Measurements from ENCODE around the gene COL5A1. TPM values are rescaled to one million over a fixed set of nuclear protein-coding genes. Genes with fewer than 3 reads are reported as not detected.

Gene COL5A1
- polyA plus RNA-seq, 3 donors from 2014 or later: not detected

DNA sequence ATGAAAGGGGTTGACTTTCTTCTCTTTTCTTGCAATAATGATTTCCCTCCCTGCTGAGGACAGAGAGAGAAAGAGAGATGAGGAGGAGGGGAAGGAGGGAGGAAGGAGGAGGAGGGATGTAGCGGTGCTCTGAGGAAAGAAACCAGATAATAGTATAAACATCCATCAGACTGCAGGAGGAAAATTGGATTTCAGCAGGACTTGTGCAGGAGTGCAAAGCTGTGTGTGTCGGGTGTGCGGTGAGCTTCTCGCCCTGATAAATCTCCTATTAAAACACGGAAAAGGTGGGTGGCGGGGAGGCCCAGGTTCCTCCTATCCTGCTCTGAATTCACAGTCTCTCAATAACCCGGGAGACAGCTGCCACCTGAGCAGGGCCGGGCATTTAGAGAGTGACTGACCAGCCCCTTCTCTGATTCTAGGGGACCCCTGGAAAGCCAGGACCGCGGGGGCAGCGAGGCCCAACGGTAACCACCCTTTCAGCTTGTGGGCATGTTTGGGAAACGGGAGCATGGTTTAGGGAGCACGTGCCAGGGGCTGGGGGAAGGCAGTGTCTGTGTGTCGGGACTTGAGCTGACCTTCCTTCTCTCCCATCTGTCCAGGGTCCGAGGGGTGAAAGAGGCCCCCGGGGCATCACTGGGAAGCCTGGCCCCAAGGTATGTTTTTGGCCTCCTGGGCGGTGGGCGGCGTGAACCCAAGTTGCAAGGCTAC lies 153.2 kb downstream of the COL5A1 start:
- Mint-ChIP-seq H3K36me3 (no peaks in the 10 kb centered on the region), H3K4me1 (no peaks in the 10 kb centered on the region), H3K27ac (no peak overlapping the region), H3K4me3 (no peak overlapping the region), H3K9me3 (no peaks in the 10 kb centered on the region), H3K27me3 (ENCODE audit: low read depth in 3 of 3) (peaks cover 2 to 6% (median 4%) of the 10 kb centered on the region in 3 donors)
- no peak for DNase-seq

DNA sequence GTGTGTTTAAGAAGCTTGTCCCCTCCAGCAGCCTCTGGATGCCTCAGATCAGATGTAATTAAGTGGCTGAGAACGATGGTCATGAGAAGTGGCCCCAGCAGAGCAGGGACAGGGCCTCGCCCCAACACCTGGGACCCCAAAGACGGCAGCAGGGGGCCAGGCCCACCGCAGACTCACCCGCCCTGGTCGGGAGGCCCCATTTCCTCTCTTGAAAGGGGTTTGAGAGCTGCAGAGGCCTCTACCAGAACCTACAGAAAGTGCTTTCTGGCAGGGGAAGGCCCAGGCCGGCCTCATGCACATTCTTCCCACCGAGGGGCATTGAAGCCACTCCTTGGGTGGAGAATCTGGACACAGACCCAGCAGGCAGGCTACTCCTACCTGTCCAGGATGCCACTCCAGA lies 153.8 kb downstream of the COL5A1 start:
- Mint-ChIP-seq H3K9me3 (no peaks in the 10 kb centered on the region), H3K36me3 (no peaks in the 10 kb centered on the region), H3K4me1 (no peaks in the 10 kb centered on the region), H3K27me3 (ENCODE audit: low read depth in 3 of 3) (peaks cover 2 to 6% (median 4%) of the 10 kb centered on the region in 3 donors), H3K4me3 (no peak overlapping the region), H3K27ac (no peak overlapping the region)
- DNase-seq: no peak

DNA sequence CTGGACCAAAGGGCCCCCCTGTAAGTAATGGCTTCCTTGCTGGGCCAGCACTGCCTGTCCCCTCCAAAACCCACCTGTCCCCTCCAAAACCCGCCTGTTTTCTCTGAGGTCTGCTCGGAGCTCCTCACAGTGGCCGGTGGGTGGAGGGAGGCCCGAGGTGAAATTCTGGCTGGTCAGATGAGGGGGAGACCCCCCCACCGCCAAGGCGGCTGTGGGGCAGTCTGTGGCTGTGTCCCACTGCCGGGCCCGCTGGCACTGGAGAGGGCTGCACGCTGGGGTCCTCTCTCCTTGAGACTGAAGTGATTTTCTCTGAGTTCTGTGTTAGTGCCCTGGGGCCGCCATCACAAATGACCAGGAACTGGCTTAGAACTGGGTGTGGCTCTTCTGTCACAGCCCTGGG lies 155.3 kb downstream of the COL5A1 start:
- DNase-seq: no peak
- H3K4me1 Mint-ChIP-seq: no peaks in the 10 kb centered on the region
- no peak overlapping the region for H3K4me3 Mint-ChIP-seq
- no peaks in the 10 kb centered on the region for H3K9me3 Mint-ChIP-seq
- H3K27me3 Mint-ChIP-seq (ENCODE audit: low read depth in 3 of 3): peaks cover 0 to 4% (median 4%) of the 10 kb centered on the region in 3 donors
- no peak overlapping the region for H3K27ac Mint-ChIP-seq
- no peaks in the 10 kb centered on the region for H3K36me3 Mint-ChIP-seq

DNA sequence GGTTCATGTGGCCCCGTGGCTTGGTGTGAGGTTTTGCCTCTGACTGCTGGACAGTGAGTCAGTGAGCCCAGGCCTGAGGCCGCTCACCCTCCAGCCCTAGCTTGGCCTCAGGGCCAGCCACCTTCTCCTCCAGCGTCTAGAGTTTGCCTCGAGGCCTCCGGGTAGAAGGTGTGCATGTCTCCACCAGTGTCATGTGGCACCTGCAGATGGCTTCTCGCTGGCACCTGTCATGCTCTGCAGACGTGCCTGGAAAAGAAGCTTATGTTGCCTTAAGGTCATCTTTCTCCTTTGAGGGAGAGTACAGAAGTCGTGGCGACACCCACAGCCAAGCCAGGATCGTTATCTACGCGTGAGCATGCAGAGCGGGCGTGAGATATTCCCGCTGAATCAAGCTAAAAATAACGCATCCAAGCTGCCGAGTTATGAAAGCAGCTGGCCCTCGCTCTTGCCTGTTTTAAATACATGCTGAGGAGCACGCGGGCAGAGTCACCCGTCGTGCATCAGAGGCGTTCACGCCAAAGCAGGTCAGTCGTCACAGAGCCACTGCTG lies 159.3 kb downstream of the COL5A1 start:
- no peaks in the 10 kb centered on the region for H3K36me3 Mint-ChIP-seq
- no peak for DNase-seq
- no peaks in the 10 kb centered on the region for H3K4me1 Mint-ChIP-seq
- H3K9me3 Mint-ChIP-seq: no peaks in the 10 kb centered on the region
- H3K27ac Mint-ChIP-seq: no peak overlapping the region
- no peak overlapping the region for H3K4me3 Mint-ChIP-seq
- peaks cover 0 to 4% (median 0%) of the 10 kb centered on the region in 3 donors for H3K27me3 Mint-ChIP-seq (ENCODE audit: low read depth in 3 of 3)

DNA sequence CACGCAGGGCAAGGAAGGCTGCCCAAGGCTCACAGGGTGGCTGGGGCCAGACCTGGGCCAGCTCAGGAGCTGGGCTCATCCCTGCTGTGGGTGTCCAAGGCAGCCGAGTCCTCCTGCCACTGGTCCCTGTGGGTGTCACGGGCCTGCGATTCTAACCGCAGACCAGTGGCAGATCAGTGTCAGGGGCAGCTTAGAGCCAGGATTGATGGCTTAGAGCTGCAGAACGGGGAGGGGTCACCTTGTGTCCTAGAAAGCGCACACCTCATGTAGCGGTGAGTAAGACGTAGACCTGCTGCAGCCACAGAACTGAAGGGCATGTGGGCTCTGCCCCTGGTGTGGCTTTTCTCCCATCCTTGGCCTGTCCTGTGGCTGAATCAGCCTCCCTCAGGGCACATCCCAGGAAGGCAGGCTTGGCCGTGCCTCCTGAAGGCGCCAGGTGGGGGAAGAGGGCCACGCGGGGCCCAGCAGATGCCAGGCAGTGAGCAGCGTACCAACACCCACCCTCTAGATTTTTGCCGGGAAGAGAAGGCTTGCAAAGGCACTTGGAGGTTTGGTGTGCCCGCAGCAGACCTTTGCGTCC lies 160.7 kb downstream of the COL5A1 start:
- no peak for DNase-seq
- no peaks in the 10 kb centered on the region for H3K9me3 Mint-ChIP-seq
- H3K27me3 Mint-ChIP-seq (ENCODE audit: low read depth in 3 of 3): peaks cover 0 to 3% (median 0%) of the 10 kb centered on the region in 3 donors
- H3K4me3 Mint-ChIP-seq: no peak overlapping the region
- H3K27ac Mint-ChIP-seq: no peak overlapping the region
- no peaks in the 10 kb centered on the region for H3K36me3 Mint-ChIP-seq
- H3K4me1 Mint-ChIP-seq: no peaks in the 10 kb centered on the region

DNA sequence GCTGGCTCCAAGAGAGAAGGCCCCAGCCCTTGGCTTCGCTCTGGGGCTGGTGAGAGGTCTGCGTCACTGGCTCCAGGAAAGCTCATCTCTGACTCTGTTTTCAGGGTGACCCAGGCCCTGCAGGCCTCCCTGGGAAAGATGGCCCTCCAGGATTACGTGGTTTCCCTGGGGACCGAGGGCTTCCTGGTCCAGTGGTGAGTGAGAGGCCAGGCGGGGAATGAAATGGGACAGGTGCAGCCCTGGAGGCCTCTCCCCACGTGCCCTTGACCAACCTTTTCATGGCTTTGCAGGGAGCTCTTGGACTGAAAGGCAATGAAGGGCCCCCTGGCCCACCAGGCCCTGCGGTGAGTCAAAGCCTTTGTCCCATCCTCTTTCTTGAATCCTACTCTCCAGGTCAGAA lies 163.3 kb downstream of the COL5A1 start:
- no peak for DNase-seq
- no peaks in the 10 kb centered on the region for H3K4me1 Mint-ChIP-seq
- no peaks in the 10 kb centered on the region for H3K9me3 Mint-ChIP-seq
- no peaks in the 10 kb centered on the region for H3K27me3 Mint-ChIP-seq (ENCODE audit: low read depth in 3 of 3)
- no peak overlapping the region for H3K27ac Mint-ChIP-seq
- H3K36me3 Mint-ChIP-seq: no peaks in the 10 kb centered on the region
- H3K4me3 Mint-ChIP-seq: no peak overlapping the region

GRCh38 chr9:134807716-134808446 lies 166.3 kb downstream of the COL5A1 start:
- H3K4me3 Mint-ChIP-seq: no peak overlapping the region
- H3K27me3 Mint-ChIP-seq (ENCODE audit: low read depth in 3 of 3): peaks cover 0 to 2% (median 0%) of the 10 kb centered on the region in 3 donors
- H3K27ac Mint-ChIP-seq: no peak overlapping the region
- no peaks in the 10 kb centered on the region for H3K36me3 Mint-ChIP-seq
- no peak for DNase-seq
- no peaks in the 10 kb centered on the region for H3K9me3 Mint-ChIP-seq
- H3K4me1 Mint-ChIP-seq: no peaks in the 10 kb centered on the region

- Mint-ChIP-seq H3K27ac (no peak overlapping the region), H3K4me1 (no peaks in the 10 kb centered on the region), H3K27me3 (ENCODE audit: low read depth in 3 of 3) (peaks cover 0 to 2% (median 0%) of the 10 kb centered on the region in 3 donors)
These were observed 166.8 kb downstream of the COL5A1 start for GRCh38 chr9:134808447-134808792.

GRCh38 chr9:134809292-134809691 lies 167.7 kb downstream of the COL5A1 start:
- H3K9me3 Mint-ChIP-seq: no peaks in the 10 kb centered on the region
- H3K4me1 Mint-ChIP-seq: no peaks in the 10 kb centered on the region
- H3K27ac Mint-ChIP-seq: no peak overlapping the region
- H3K36me3 Mint-ChIP-seq: no peaks in the 10 kb centered on the region
- peaks cover 0 to 2% (median 0%) of the 10 kb centered on the region in 3 donors for H3K27me3 Mint-ChIP-seq (ENCODE audit: low read depth in 3 of 3)
- DNase-seq: no peak
- H3K4me3 Mint-ChIP-seq: no peak overlapping the region

More at GRCh38 chr9:134808447-134808792, 166.8 kb downstream of the COL5A1 start:
- Mint-ChIP-seq H3K4me3 (no peak overlapping the region), H3K9me3 (no peaks in the 10 kb centered on the region), H3K36me3 (no peaks in the 10 kb centered on the region)
- DNase-seq: no peak

GRCh38 chr9:134809826-134810225 lies 168.2 kb downstream of the COL5A1 start:
- DNase-seq: no peak
- H3K27ac Mint-ChIP-seq: no peak overlapping the region
- no peaks in the 10 kb centered on the region for H3K36me3 Mint-ChIP-seq
- H3K4me3 Mint-ChIP-seq: no peak overlapping the region
- H3K27me3 Mint-ChIP-seq (ENCODE audit: low read depth in 3 of 3): peaks cover 0 to 2% (median 0%) of the 10 kb centered on the region in 3 donors
- no peaks in the 10 kb centered on the region for H3K9me3 Mint-ChIP-seq
- H3K4me1 Mint-ChIP-seq: no peaks in the 10 kb centered on the region

DNA sequence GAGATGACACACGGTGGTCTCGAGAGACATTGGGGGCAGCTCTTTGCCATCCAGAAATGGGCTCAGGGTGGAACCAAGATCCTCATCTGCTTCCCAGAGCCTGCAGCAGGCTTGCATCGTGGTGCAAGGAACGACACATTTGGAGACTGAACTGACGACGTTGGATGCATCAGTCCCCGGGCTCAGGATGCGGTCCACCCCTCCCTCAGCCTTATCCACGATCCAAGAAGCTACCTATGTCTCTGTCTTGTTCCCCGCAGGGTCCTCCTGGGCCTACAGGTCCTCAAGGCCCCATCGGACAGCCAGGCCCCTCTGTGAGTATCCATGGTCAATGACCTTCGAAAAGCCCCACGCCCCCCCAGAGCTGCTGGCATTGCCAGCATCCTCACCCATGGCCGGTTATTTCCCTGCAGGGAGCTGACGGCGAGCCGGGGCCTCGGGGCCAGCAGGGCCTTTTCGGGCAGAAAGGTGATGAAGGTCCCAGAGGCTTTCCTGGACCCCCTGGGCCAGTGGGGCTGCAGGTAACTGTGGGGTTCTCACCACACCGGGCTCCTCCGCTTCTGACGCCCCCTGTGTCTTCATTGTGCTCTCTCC lies 169.6 kb downstream of the COL5A1 start:
- Mint-ChIP-seq H3K4me1 (no peaks in the 10 kb centered on the region), H3K27me3 (ENCODE audit: low read depth in 3 of 3) (peaks cover 0 to 2% (median 0%) of the 10 kb centered on the region in 3 donors), H3K36me3 (no peaks in the 10 kb centered on the region), H3K9me3 (no peaks in the 10 kb centered on the region), H3K27ac (no peak overlapping the region), H3K4me3 (no peak overlapping the region)
- no peak for DNase-seq

DNA sequence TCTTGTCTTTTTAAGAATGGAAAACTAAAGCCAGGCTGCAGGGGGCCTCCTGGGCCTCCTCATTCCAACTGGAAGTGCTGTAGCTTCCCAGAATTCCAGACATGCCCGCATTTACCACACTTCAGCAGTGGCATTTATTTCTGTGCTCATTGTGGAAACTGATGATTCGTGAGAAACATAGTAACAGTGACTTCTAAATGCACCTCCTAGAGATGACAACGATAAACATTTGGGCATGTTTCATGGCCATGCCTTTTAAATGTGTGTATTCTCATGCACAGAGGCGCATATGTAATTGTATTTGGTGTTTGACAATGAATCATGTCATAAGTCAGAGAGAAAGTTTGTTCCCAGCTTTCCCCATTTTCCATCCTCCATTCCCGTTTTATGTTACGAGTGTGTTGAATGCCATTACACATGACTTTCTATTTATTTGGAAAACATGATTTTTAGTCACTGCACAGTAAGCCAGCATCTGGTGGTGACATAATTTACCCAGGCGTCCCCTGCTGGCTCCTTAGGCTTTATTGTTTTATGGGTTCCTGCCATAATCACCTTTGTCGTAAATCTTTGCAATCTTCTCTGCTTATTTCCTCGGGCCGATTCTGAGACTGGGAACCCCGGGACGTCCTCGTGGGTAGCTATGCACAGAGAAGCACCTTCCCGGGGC lies 170.2 kb downstream of the COL5A1 start:
- H3K27ac Mint-ChIP-seq: no peak overlapping the region

DNA sequence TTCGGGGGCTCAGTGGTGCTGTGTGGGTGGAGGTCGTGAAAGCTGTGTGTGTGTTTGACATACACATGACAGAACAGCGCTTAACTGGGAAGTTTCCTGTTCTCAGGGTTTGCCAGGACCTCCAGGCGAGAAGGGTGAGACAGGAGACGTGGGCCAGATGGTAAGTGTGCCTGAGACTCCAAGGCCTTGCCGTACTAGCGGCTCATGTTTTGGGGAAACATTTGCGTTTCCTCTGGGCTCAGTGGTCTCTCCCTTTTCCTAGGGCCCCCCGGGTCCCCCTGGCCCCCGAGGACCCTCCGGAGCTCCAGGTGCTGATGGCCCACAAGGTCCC lies 170.7 kb downstream of the COL5A1 start:
- no peak overlapping the region for H3K4me3 Mint-ChIP-seq
- no peaks in the 10 kb centered on the region for H3K36me3 Mint-ChIP-seq

More for the DNA sequence above, 170.2 kb downstream of the COL5A1 start:
- Mint-ChIP-seq H3K4me1 (no peaks in the 10 kb centered on the region), H3K4me3 (no peak overlapping the region), H3K36me3 (no peaks in the 10 kb centered on the region), H3K9me3 (no peaks in the 10 kb centered on the region), H3K27me3 (ENCODE audit: low read depth in 3 of 3) (peaks cover 0 to 2% (median 0%) of the 10 kb centered on the region in 3 donors)
- DNase-seq: no peak

More for the DNA sequence above, 170.7 kb downstream of the COL5A1 start:
- Mint-ChIP-seq H3K27me3 (ENCODE audit: low read depth in 3 of 3) (peaks cover 0 to 2% (median 0%) of the 10 kb centered on the region in 3 donors), H3K9me3 (no peaks in the 10 kb centered on the region), H3K27ac (no peak overlapping the region), H3K4me1 (no peaks in the 10 kb centered on the region)
- no peak for DNase-seq
